ENCODE measurements around the gene ZNF548. TPM values are rescaled to one million over a fixed set of nuclear protein-coding genes. Genes with fewer than 3 reads are reported as not detected.

The ZNF548 gene
- 25.6 and 28.8 TPM in 2 replicates for total RNA-seq

GRCh38 chr19:57389730-57390598 lies at the start of gene ZNF548:
Gene ZNF548, plus strand, starts transcription at chr19:57389854. Its CDS starts 246 bp downstream, at chr19:57390100.

GRCh38 chr19:57350877-57351805 lies 38.5 kb upstream of the ZNF548 start, which contains the start of gene ZNF304:
Gene ZNF304, plus strand, starts transcription at chr19:57351271. Its CDS starts 394 bp downstream, at chr19:57351665.

GRCh38 chr19:57362997-57363687 lies 26.5 kb upstream of the ZNF548 start, which contains the start of the genes TRAPPC2B and ZNF547:
Gene TRAPPC2B, plus strand, starts transcription at chr19:57363551. Its CDS starts 1,283 bp downstream, at chr19:57364834.
Gene ZNF547, plus strand, starts transcription at chr19:57363551. Its CDS starts 5,005 bp downstream, at chr19:57368556.

GRCh38 chr19:57410877-57411671 lies 21.4 kb downstream of the ZNF548 start, which contains the start of gene ZNF17:
Gene ZNF17, plus strand, starts transcription at chr19:57411161. Its CDS starts 2,455 bp downstream, at chr19:57413616.

GRCh38 chr19:57435062-57435978 lies 45.7 kb downstream of the ZNF548 start, which contains the start of gene ZNF749:
Gene ZNF749, plus strand, starts transcription at chr19:57435325. Its CDS starts 254 bp downstream, at chr19:57435579.

Other genes starting within 250 kb of the ZNF548 start
- gene ZIM3, start 244.7 kb upstream of the ZNF548 start, total RNA-seq: not detected in 2 replicates
- gene DUXA, start 222.4 kb upstream of the ZNF548 start, total RNA-seq: not detected in 2 replicates
- 36.5 and 43.0 TPM in 2 replicates for gene ZNF264, start 198.4 kb upstream of the ZNF548 start, total RNA-seq
- gene AURKC, start 158.8 kb upstream of the ZNF548 start, total RNA-seq: 0.44 and 0.66 TPM in 2 replicates
- gene ZNF805, start 149.2 kb upstream of the ZNF548 start, total RNA-seq: 24.1 and 28.6 TPM in 2 replicates
- gene ZNF460, start 109.4 kb upstream of the ZNF548 start, total RNA-seq: 49.5 and 79.2 TPM in 2 replicates
- 9.9 and 12.7 TPM in 2 replicates for gene ZNF543, start 69.4 kb upstream of the ZNF548 start, total RNA-seq
- 12.6 and 14.0 TPM in 2 replicates for gene ZNF304, start 38.6 kb upstream of the ZNF548 start, total RNA-seq
- gene TRAPPC2B, start 26.3 kb upstream of the ZNF548 start, total RNA-seq: 14.7 and 16.7 TPM in 2 replicates
- 5.1 and 7.0 TPM in 2 replicates for gene ZNF547, start 26.3 kb upstream of the ZNF548 start, total RNA-seq
- 14.1 and 16.0 TPM in 2 replicates for gene ZNF17, start 21.3 kb downstream of the ZNF548 start, total RNA-seq
- 6.5 and 8.9 TPM in 2 replicates for gene ZNF749, start 45.5 kb downstream of the ZNF548 start, total RNA-seq
- 0.83 and 1.2 TPM in 2 replicates for gene VN1R1, start 67.3 kb downstream of the ZNF548 start, total RNA-seq
- gene ZNF772, start 87.7 kb downstream of the ZNF548 start, total RNA-seq: 20.0 and 28.7 TPM in 2 replicates
- 13.7 and 19.1 TPM in 2 replicates for gene ZNF419, start 97.9 kb downstream of the ZNF548 start, total RNA-seq
- gene ZNF773, start 110.1 kb downstream of the ZNF548 start, total RNA-seq: 26.2 and 40.7 TPM in 2 replicates
- gene ZNF549, start 137.5 kb downstream of the ZNF548 start, total RNA-seq: 5.6 and 6.3 TPM in 2 replicates
- 7.3 and 10.5 TPM in 2 replicates for gene ZNF550, start 170.0 kb downstream of the ZNF548 start, total RNA-seq
- gene ZNF416, start 189.1 kb downstream of the ZNF548 start, total RNA-seq: 6.8 and 6.9 TPM in 2 replicates
- gene ZIK1, start 194.3 kb downstream of the ZNF548 start, total RNA-seq: 7.0 and 8.1 TPM in 2 replicates
- gene ZNF530, start 210.0 kb downstream of the ZNF548 start, total RNA-seq: 2.0 and 4.2 TPM in 2 replicates
- 21.5 and 28.4 TPM in 2 replicates for gene ZNF134, start 224.4 kb downstream of the ZNF548 start, total RNA-seq
- gene ZNF211, start 243.3 kb downstream of the ZNF548 start, total RNA-seq: 12.4 and 12.7 TPM in 2 replicates

Measured in smooth muscle cell of trachea (primary cell).